ENCODE data around the gene SELE.
A peak's percentile ranks its signal among the peaks of the same experiment; 100 is the strongest.
"Not testable (repeated sequence)": the region's sequence is repeated elsewhere in the genome, so short reads cannot be mapped to it uniquely, and the experiment has no call there.

The SELE gene

DNA sequence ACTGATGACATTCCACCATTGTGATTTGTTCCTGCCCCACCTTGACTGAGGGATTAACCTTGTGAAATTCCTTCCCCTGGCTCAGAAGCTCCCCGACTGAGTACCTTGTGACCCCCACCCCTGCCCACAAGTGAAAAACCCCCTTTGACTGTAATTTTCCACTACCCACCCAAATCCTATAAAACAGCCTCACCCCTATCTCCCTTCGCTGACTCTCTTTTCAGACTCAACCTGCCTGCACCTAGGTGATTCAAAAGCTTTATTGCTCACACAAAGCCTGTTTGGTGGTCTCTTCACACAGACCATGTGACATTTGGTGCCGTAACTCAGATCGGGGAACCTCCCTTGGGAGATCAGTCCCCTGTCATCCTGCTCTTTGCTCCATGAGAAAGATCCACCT is 50.7 kb downstream of the SELE start:
- DNase-seq (ENCODE audit: low read depth), result not testable (repeated sequence)

DNA sequence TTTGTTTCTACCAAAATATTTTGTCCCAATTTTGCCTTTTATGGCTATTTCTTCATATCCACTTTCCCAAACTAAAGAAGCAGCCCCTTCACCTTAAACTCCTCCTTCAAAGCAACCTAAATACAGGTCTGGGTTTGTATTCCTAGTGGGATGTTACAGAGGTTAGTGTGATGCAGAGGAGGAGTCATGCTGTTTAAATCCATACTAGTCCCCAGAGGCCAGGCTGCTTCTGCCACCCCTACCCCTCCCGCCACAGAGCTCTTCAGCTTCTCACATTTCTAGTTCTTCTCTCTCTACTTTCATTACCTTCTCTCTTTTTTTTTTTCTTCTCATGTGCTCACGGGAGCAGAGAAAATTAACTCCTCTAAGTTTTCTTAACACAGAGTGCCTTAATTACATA is 51.8 kb downstream of the SELE start:
- no peak for DNase-seq (ENCODE audit: low read depth)

DNA sequence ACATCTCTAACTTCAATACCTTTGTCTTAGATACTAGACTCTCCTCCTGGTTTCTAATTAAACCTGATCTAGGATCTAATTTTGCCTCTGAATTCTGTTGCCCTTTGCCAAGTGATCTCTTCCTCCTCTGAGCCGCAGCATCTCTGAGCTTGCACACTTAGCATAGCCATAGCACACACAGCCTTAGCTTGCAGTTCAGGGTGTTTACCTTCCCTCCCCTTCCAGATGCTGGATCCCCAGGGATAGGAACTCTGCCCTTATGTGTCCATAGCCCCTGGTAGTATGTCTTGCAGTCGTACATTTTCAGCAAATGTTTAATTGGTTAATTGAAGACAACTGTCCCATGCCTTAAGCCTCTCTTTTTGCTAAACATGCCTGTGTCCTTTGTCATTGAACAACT is 52.7 kb downstream of the SELE start:
- no peak for DNase-seq (ENCODE audit: low read depth)

DNA sequence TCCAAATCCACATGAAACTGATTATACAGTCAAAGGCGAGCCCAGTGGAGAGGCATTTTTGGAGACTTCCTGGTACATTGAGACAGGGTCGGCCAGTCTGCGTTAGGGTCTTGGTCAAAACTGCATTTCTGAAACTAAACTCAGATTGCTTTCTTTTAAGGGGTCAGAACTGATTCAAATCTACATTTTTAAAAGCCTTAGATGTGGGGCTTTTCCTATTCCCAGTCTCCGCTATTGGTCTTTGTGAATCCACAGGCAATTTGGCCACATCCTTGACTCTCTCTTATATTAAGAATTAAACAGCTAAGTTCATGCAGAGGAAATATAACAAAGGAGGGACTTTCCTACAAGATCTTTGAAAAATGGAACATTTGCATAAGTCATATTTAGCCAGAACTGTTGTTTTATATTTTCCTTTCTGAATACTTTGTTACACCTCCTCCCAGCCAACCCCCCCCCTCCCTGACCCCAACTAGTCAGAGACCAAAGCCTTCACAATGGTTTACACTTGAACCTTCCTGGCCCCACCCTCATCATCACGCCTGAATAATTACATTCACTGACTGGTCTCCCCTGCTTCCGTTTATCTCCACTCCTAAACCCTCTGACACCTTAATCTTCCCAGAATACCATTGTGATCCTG is 53.4 kb downstream of the SELE start:
- DNase-seq (ENCODE audit: low read depth), result no peak

DNA sequence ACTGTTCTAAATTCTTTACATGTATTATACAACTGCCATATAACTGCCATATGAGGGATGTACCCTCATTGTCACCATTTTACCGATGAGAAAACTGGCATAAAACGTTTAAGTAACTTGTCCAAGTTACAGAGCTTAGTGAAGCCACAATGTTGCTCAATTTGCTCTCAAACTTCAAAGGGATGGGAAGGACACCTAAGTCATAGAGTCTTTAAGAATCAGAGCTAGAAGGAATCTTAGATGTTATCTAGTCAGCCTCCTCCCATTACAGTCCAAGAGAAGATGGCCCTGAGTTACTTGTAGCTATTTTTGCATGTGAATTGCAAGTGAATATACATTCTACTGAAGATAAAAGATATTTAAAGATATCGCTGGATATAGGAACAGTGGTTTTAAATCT is 54.2 kb downstream of the SELE start:
- DNase-seq (ENCODE audit: low read depth), result no peak

DNA sequence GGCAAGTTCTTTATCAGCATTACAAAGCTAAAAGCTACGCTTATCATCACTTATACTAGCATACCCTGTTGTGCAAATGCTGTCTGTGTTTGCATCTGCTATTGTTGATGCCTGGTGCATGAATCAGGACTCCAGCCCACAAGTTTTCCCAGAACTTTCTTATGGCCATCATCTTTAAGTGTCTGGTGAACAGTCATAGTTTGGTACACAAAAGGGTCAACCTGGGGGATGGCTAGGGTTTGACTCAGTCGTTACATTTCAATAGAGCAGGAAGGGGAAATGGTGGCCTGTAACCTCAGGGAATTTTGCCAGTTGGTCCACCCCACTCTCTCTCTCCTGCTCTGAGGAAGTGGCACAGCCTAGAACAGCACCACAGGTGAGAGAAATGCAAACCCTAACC is 57.9 kb downstream of the SELE start:
- DNase-seq (ENCODE audit: low read depth), result peak; percentile 1

Data from GM04504 (cell line).